Skin epidermis (tissue), 12 donors: ENCODE measurements around the gene NKD1.

ENCODE experiments used
- H3K27ac ChIP-seq, 21 experiments: fragments of 200-600 bp; sonication (generic) in 11 of 21; one replicate each; pipeline ENCODE4 v1.5.0; 2020; ENCODE audit warnings: mild to moderate bottlenecking in 3 of 21, inconsistent platforms in 2 of 21, moderate library complexity in 2 of 21
- H3K4me3 ChIP-seq, 7 experiments: fragments of 200-600 bp; sonication (generic) in 2 of 7; one replicate each; pipeline ENCODE4 v1.5.0; 2020; ENCODE audit warnings: inconsistent platforms in 2 of 7, mild to moderate bottlenecking in 2 of 7, moderate library complexity in 1 of 7

Gene NKD1

DNA sequence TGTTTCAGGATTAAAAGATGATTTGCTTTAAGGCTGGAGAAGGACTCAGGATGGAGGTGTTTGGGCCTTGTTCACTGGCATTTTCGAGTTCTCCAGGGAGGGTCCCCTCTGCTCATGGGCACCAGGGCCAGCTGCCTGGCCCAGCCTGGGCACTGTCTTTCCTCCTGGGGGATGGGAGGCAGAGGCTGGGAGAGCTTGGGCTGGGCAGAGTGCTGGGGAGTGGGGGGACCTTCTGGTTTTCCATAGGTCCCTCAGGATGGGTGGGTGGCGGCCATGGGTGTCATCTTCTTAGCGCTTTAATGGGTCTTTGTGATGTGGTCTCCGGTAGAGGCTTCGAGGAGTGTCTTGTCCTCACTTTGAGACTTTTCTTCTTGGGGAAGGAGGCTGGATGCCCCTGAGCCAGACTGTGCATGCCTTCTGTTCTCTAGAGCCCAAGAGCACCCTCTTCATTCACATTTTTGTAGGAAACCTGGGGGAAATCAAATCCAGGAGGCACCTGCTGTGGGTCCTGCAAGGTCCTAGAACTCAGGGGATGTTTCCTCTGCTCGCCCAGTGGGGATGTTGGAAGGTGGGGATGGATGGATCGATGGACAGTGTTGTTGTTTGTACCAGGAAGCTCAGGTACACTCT, 5.7 kb downstream of the NKD1 start:
- no peak overlapping the region for H3K27ac ChIP-seq

GRCh38 chr16:50555269-50555875, 7.2 kb downstream of the NKD1 start:
- Histone ChIP-seq H3K27ac (peak overlapping the region in 1 of 21 experiments; percentile 19), H3K4me3 (no peak overlapping the region)

More for the DNA sequence above, 5.7 kb downstream of the NKD1 start:
- no peak overlapping the region for H3K4me3 ChIP-seq

GRCh38 chr16:50555952-50556673, 7.9 kb downstream of the NKD1 start:
- peak overlapping the region in 1 of 21 experiments; percentile 19 for H3K27ac ChIP-seq

GRCh38 chr16:50557046-50557445, 8.8 kb downstream of the NKD1 start:
- no peak overlapping the region for H3K27ac ChIP-seq
- no peak overlapping the region for H3K4me3 ChIP-seq

More at GRCh38 chr16:50555952-50556673, 7.9 kb downstream of the NKD1 start:
- no peak overlapping the region for H3K4me3 ChIP-seq

DNA sequence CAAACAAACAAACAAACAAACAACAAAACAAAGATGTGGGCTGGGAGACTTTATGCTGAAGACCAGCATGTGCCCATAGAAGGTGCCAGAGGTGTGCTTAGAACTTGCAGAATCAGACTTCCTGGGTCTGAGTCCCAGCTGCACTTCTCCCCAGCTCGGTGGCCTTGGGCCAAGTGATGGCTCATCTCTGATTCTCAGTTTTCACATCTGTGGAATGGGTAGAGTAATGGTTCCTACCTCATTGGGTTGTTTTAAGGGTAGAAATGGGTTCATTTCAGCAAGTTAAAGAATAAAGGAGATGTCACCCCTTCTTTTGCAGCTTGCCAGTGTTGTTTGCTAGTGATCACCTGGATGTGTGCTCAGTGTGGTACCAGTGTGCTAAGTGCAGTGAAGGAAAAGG, 10.7 kb downstream of the NKD1 start:
- no peak overlapping the region for H3K4me3 ChIP-seq
- H3K27ac ChIP-seq = no peak overlapping the region

- Histone ChIP-seq H3K27ac (no peak overlapping the region), H3K4me3 (no peak overlapping the region)
Observed at GRCh38 chr16:50559342-50559741, 11.1 kb downstream of the NKD1 start.

- Histone ChIP-seq H3K27ac (no peak overlapping the region), H3K4me3 (no peak overlapping the region)
Observed at GRCh38 chr16:50559804-50560514, 11.8 kb downstream of the NKD1 start.

DNA sequence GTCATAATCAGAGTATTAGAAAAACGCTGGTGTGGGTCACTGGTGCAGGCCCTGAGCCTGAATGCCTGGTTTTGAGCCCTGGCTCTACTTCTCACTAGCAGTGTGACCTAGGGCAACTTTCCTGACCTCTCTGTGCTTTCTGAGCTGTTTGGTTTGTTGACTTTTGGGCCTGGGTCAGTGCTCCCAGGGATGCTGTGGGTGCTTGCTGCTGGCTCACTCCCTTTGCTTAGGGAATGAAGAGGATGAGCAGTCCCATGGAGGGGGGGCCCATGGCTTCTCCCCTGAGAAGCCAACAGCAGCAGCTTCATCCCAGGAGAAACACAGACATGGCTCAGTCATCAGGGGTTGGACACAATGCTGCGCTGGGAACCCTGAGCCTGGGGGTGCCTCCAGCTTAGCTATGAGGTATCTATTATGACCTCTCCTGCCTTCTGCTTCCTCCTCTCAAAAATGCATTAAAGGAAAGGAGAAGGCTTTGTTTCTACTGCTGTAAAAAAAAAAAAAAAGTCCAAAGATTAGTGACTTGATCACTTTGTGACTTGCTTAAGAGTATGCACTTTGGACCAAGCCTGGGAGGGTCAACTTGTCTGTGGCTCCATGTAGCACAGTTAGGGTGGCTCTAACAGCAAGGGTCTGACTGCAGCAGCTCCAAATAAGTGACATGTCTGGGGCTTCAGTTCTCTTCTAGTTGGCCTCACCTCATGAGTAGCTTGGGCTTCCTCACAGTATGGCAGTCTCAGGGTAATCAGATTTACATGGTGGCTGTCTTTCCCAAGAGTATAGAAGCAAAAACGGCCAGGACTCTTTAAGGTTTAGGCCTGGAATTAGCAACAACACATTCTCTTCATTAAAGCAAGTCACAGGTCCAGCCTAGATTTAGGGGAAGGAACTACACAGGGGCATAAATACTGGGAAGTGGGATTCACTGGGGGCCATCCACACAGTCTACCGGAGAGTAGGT, 13.0 kb downstream of the NKD1 start:
- Histone ChIP-seq H3K4me3 (no peak overlapping the region), H3K27ac (no peak overlapping the region)

DNA sequence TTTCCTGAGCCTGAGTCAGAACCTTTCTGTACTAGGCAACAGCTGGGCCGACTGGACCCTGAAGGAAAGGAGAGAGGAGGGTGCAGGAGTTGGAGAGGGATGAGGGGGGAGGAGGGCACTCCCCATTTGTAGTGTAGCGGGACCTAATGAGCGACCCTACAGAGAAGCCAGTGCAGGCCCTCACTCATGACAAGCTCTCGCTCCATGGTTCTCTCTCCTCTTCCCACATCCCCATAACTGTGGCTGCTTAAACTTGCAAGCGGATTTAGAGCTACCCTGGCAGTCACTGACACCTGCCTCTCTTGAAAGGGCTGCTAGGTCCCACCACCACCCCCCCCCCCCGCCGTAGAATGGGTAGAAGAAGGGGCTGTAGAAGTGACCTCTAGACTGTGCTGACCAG, 14.5 kb downstream of the NKD1 start:
- no peak overlapping the region for H3K27ac ChIP-seq
- no peak overlapping the region for H3K4me3 ChIP-seq

DNA sequence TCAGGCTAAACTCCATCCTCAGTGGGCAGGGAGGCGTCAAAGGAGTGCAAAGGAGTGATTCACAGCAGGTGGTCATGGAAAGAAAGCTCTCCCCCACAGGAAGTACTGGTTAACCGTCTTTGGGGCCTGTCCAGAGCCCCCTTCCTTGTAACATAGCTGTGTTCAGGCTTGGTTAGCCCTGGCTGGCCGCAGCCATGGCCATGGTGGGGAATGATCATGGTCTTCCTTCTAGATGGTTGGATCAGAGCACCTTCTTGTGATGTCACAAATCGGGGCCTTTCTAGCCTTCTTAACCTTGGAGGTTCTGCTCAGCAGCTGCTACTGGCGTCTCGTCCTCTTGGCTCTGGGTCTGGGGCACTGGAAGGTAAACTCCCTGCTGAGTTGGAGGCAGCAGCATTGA, 15.8 kb downstream of the NKD1 start:
- Histone ChIP-seq H3K4me3 (no peak overlapping the region), H3K27ac (no peak overlapping the region)

DNA sequence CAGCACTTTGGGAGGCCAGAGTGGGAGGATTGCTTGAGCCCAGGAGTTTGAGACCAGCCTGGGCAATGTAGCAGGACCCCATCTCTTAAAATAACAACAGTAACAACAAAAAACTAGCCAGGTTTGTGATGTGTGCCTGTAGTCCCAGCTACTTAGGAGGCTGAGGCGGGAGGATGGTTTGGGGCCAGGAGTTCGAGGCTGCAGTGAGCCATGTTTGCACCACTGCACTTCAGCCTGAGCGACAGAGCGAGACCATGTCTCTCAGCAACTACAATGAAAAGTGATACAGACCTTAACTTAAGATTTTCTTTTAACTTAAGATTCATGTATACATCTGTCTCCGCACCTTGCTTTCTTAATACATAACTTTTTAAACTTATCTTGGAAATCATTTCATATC, 17.2 kb downstream of the NKD1 start:
- Histone ChIP-seq H3K4me3 (no peak overlapping the region), H3K27ac (no peak overlapping the region)

DNA sequence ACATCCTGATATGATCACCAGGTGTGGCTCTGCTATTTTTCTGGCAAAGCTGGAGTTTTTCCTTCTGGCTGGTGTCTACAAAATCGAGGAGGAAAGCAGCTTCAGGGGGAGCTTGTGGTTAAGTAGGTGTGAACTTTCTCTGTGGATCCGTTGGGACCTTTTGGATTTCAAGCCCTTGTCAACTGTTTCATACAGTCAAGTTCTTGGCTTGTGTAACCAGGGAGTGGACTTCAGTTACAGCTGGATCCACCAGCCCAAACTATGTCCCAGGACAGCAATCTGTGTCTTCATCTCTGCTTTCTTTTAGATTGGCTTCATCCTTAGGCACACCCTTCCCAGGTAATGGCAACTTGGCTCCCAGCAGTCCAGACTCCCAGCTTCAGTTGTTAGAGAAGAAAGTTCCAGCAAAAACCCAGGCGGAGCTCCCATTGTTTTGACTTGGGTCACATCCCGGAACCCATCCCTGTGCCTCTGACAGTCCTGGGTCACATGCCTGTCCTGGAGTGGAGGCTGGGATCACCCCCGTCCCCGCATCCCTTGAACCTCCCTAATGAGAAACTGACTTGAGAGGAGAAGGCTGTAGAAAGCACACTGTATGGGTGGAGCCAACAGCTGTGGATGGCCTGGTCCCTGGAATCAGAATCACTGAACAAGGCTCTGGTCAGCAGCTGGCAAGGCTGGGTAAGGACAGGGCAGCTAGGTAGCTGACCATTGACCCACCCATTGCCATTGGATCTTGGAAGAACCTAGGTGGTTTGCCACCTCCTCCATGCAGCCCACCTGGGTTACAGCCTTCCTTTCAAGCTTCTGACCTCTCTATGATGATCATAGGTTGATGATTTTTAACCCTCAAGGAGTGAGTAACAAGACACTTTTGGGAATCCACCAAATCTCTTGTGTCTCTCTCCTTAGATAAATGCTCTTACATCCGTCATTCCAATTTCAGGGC, 18.1 kb downstream of the NKD1 start:
- Histone ChIP-seq H3K4me3 (no peak overlapping the region), H3K27ac (no peak overlapping the region)

DNA sequence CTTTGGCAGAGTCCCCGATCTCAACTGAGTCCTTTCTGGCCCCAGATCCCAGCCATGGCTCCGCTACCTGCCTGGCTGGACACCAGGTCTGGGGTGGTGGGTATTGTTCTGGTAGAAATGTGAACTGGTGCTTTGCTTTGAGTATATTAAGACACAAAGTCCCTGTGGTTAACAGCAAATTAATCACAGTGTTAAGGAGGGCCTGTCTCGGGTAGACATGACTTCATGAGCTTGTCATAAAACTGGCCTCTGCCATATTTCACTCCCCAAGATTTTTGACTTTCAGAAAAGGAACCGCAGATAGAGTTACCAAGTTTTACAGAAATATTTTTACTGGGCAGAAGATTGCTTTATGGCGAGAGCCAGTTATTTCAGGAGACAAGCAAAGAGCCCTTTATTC, 19.5 kb downstream of the NKD1 start:
- H3K27ac ChIP-seq = peak overlapping the region in 2 of 21 experiments; percentile 12 to 38
- H3K4me3 ChIP-seq = no peak overlapping the region

GRCh38 chr16:50568187-50568815, 20.1 kb downstream of the NKD1 start:
- Histone ChIP-seq H3K27ac (peak overlapping the region in 1 of 21 experiments; percentile 38), H3K4me3 (no peak overlapping the region)

GRCh38 chr16:50570354-50570753, 22.2 kb downstream of the NKD1 start:
- Histone ChIP-seq H3K4me3 (no peak overlapping the region), H3K27ac (no peak overlapping the region)

DNA sequence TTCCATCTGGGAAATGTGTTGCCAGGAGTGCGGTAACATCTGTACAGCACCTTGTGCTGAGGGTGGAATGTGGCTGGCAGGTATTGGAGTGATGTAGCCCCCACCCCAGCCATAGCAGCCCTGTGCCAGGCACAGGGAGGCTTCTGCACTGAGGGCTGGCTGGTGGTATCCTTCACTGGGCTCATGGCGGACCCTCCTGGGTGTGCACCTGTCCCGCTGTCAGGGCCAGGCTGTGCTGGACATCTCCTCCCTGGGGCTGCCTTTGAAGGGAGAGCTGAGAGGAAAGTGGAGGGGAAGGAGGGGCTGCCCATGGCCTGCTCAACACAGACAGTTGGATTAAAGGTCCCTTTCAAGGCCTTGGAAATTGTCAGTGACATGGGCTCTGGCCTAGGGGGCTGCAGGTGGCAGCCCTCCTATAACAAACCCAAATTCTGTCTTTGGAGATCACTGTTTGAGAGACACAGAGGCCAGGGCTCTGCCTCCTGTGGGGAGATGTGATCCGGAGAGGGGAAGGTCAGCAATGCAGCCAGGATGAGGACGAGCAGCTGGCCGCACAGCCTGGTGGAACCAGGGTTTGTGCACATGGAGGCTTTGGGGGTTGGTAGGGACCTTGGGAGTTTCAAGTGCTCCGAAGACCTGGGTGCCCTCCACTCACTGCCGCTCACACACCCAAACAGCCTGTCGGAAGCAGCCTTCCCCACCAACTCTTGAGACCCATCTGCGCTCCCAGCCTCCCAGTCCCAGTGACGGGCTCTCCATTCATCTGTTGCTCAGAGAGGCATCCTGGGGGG, 22.8 kb downstream of the NKD1 start:
- Histone ChIP-seq H3K27ac (no peak overlapping the region), H3K4me3 (no peak overlapping the region)

DNA sequence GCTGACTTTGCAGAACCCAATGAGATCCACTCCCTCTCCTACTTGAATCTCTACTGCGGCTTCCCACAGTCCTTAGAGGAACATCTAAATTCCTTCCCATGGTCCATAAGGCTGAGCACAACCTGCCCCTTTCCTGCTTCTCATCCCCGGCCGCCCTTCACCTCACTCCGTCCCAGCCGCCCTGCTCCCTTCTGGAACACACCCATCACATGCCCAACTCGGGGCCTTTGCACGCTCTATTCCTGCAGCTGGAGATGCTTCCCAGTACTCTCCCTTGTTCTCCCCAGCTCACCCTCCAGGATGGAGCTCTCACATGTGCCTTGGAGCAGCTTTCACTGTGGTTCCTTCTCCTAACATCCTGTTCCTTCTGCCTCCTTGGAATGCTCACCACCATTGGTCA, 23.6 kb downstream of the NKD1 start:
- Histone ChIP-seq H3K4me3 (no peak overlapping the region), H3K27ac (no peak overlapping the region)
